ENCODE measurements around the gene ZSWIM3. TPM values are rescaled to one million over a fixed set of nuclear protein-coding genes. Genes with fewer than 3 reads are reported as not detected.
A peak's percentile ranks its signal among the peaks of the same experiment; 100 is the strongest.

Gene ZSWIM3
- total and polyA plus RNA-seq, 8 donors: 0.46 to 2.2 (median 1.3) TPM

DNA sequence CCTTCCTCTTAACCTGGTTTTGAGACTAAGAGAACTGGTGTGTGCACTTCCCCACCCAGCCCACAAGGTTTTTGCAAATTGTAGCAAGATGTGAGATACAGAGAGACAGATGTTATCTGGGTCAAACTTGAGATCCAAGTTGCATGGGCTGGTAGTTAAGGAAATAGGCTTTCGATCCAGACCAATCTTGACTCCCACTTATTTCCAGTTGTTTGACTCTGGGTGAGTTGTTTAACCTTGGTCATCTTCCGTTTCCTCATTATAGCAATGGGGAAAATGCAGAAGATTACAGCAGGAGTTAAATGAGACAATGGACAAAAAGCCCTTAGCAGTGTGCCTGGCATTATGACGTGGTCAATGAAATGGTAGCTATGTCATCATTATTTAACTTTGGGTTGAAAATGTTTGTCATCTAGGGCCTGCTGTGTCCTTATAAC, 22.1 kb upstream of the ZSWIM3 start:
- intact Hi-C loops (cut with DNase I): no loop called here
- no peaks in the 10 kb centered on the region for H3K36me3 ChIP-seq
- DNase-seq: no peak
- no peaks in the 10 kb centered on the region for H3K4me1 ChIP-seq
- 73 to 76% methylated on average over 3 of the region's 3 CpGs for WGBS, 2 donors
- no peaks in the 10 kb centered on the region for H3K27me3 ChIP-seq
- H3K27ac ChIP-seq: no peak overlapping the region
- TF ChIP-seq, protein P1, sequence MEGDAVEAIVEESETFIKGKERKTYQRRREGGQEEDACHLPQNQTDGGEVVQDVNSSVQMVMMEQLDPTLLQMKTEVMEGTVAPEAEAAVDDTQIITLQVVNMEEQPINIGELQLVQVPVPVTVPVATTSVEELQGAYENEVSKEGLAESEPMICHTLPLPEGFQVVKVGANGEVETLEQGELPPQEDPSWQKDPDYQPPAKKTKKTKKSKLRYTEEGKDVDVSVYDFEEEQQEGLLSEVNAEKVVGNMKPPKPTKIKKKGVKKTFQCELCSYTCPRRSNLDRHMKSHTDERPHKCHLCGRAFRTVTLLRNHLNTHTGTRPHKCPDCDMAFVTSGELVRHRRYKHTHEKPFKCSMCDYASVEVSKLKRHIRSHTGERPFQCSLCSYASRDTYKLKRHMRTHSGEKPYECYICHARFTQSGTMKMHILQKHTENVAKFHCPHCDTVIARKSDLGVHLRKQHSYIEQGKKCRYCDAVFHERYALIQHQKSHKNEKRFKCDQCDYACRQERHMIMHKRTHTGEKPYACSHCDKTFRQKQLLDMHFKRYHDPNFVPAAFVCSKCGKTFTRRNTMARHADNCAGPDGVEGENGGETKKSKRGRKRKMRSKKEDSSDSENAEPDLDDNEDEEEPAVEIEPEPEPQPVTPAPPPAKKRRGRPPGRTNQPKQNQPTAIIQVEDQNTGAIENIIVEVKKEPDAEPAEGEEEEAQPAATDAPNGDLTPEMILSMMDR (IDR thresholded peaks at IDR 0.05): no peak
- H3K4me3 ChIP-seq: no peak overlapping the region
- no peaks in the 10 kb centered on the region for H3K9me3 ChIP-seq
- ATAC-seq: no peak
- no peak for FAIRE-seq

DNA sequence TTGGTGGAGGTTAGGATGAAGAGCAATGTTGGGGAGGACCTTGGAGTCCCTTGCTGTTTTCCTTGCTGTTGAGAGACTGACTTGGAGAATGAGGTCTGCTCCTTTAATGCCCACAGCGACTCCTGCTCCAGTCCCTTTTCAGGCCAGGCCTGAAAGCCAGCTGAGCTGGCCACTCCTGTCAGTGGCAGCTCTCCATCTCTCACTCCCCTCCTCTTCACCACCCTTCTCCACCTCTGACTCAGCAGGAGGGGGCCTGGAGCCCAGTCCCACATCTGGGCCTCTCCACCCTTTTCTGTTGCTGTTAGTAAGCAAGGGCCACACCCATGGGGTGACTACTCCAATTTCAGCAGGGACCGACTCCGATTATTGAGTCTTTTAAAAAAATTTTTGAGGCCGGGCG, 21.6 kb upstream of the ZSWIM3 start:
- H3K36me3 ChIP-seq: peaks cover 0 to 4% (median 0%) of the 10 kb centered on the region in 3 donors
- FAIRE-seq (no peak), ATAC-seq (no peak), DNase-seq (no peak)
- intact Hi-C loops (cut with DNase I): no loop called here
- no peak overlapping the region for H3K27ac ChIP-seq
- TF ChIP-seq, protein P1 (IDR thresholded peaks at IDR 0.05): no peak
- no peak overlapping the region for H3K4me3 ChIP-seq
- 92 to 96% methylated on average over 5 of the region's 5 CpGs for WGBS, 2 donors
- no peaks in the 10 kb centered on the region for H3K27me3 ChIP-seq
- no peaks in the 10 kb centered on the region for H3K4me1 ChIP-seq
- no peaks in the 10 kb centered on the region for H3K9me3 ChIP-seq

DNA sequence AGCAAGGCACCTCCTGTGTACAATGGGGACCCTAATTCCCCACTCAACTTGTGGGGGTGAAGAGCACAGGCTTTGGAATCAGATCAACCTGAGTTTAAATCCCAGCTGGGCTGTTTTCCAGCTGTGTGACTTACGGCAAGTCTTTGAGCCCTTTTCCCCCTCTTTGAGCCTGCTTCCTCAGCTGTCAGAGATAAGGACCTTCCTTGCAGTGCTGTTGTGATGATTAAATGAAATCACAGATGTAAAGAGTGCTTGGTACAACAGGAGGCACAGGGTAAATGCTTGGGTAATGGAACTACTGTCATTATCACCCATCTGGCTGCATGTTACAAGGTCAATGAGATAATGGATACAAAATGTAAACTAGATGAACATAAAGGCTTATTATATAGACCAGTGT, 20.6 kb upstream of the ZSWIM3 start:
- Histone ChIP-seq H3K9me3 (no peaks in the 10 kb centered on the region), H3K27me3 (no peaks in the 10 kb centered on the region), H3K4me1 (no peaks in the 10 kb centered on the region), H3K4me3 (no peak overlapping the region), H3K36me3 (peaks cover 0 to 12% (median 0%) of the 10 kb centered on the region in 3 donors), H3K27ac (no peak overlapping the region)
- no peak for FAIRE-seq
- no peak for ATAC-seq
- DNase-seq: no peak
- intact Hi-C loops (cut with DNase I): no loop called here
- TF ChIP-seq, protein P1 (IDR thresholded peaks at IDR 0.05): no peak
- WGBS, 2 donors: 43% methylated on average over 1 of the region's 1 CpG

DNA sequence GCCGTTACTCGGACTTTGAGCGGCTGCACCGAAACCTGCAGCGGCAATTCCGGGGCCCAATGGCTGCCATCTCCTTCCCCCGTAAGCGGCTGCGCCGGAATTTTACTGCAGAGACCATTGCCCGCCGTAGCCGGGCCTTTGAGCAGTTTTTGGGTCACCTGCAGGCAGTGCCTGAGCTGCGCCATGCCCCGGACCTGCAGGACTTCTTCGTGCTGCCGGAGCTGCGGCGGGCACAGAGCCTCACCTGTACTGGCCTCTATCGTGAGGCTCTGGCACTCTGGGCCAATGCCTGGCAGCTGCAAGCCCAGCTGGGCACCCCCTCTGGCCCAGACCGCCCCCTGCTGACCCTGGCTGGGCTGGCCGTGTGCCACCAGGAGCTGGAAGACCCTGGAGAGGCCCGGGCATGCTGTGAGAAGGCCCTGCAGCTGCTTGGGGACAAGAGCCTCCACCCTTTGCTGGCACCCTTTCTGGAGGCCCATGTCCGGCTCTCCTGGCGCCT, 16.7 kb upstream of the ZSWIM3 start:
- H3K4me1 ChIP-seq: no peaks in the 10 kb centered on the region
- ATAC-seq: no peak
- no peaks in the 10 kb centered on the region for H3K9me3 ChIP-seq
- TF ChIP-seq, protein P1 (IDR thresholded peaks at IDR 0.05): no peak
- no peaks in the 10 kb centered on the region for H3K27me3 ChIP-seq
- H3K4me3 ChIP-seq: no peak overlapping the region
- no peak overlapping the region for H3K27ac ChIP-seq
- intact Hi-C loops (cut with DNase I): no loop called here
- H3K36me3 ChIP-seq: peaks cover 0 to 39% (median 8%) of the 10 kb centered on the region in 3 donors
- no peak for FAIRE-seq
- peak in 1 of 6 donors; percentile 68 for DNase-seq
- 89 to 90% methylated on average over 23 to 25 of the region's 25 CpGs for WGBS, 2 donors

DNA sequence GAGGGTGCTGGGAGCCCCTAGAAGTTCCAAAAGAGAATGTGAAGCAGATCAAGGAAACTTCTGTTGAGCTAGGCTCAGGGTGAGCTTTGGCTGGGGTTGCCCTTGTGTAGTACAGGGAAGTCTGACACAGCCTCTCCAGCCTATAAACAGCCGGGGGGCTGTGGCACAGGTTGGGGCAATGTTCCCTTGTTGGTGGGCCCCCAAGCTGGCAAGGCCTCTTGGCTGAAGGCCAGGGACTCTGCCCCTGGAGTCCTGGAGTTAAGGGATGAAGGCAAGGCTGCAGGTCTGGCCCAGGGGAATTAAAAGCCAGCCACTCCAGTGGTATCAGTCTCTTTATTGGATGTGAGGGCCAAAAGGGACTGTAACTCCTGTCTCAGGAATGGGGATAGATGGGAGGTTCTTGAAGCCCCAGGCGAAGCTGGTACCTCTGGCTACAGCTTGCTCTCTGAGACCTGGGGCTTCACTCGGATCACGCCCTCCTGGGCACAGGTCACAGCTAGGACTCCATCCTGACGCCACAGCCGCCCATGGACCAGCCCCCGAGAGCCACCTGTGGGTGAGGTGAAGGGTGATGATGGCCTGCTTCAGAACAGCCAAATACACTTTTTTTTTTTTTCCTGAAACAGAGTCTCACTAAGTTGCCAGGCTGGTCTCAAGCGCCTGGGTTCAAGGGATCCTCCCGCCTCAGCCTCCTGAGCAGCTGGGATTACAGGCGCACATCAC, 15.8 kb upstream of the ZSWIM3 start:
- Histone ChIP-seq H3K4me3 (no peak overlapping the region), H3K27ac (no peak overlapping the region), H3K9me3 (no peaks in the 10 kb centered on the region), H3K36me3 (peaks cover 0 to 42% (median 8%) of the 10 kb centered on the region in 3 donors), H3K27me3 (no peaks in the 10 kb centered on the region), H3K4me1 (no peaks in the 10 kb centered on the region)
- TF ChIP-seq, protein P1 (IDR thresholded peaks at IDR 0.05): no peak
- intact Hi-C loops (cut with DNase I): no loop called here
- ATAC-seq: peak in 1 of 4 donors; percentile 6
- no peak for FAIRE-seq
- no peak for DNase-seq
- WGBS, 2 donors: 95 to 97% methylated on average over 10 of the region's 10 CpGs
